Measurements from ENCODE around the gene P4HA3.

P4HA3 gene

GRCh38 chr11:74330075-74330858 lies 18.8 kb upstream of the P4HA3 start:
- H3K9me3 ChIP-seq (ENCODE audit: insufficient read depth, low read depth, low read length), result no peaks in the 10 kb centered on the region
- H3K9ac ChIP-seq (ENCODE audit: low read depth, low read length), result no peak overlapping the region

GRCh38 chr11:74327076-74327475 lies 15.6 kb upstream of the P4HA3 start:
- Histone ChIP-seq H3K9ac (ENCODE audit: low read depth, low read length) (no peak overlapping the region), H3K4me3 (ENCODE audit: low read length) (no peak overlapping the region), H3K36me3 (ENCODE audit: insufficient read depth, low read depth, low read length) (peaks cover 5% of the 10 kb centered on the region; the same call in 1 of the 2 replicates), H3K9me3 (ENCODE audit: insufficient read depth, low read depth, low read length) (no peaks in the 10 kb centered on the region), H3K4me1 (ENCODE audit: insufficient read depth, low read length) (no peaks in the 10 kb centered on the region), H3K27ac (ENCODE audit: low read length) (no peak overlapping the region), H3K27me3 (ENCODE audit: insufficient read depth, low read length) (no peaks in the 10 kb centered on the region)

More at GRCh38 chr11:74330075-74330858, 18.8 kb upstream of the P4HA3 start:
- H3K27me3 ChIP-seq (ENCODE audit: insufficient read depth, low read length), result no peaks in the 10 kb centered on the region
- peaks cover 5% of the 10 kb centered on the region; the same call in 1 of the 2 replicates for H3K36me3 ChIP-seq (ENCODE audit: insufficient read depth, low read depth, low read length)
- no peak overlapping the region for H3K27ac ChIP-seq (ENCODE audit: low read length)
- H3K4me1 ChIP-seq (ENCODE audit: insufficient read depth, low read length), result no peaks in the 10 kb centered on the region
- no peak overlapping the region for H3K4me3 ChIP-seq (ENCODE audit: low read length)

- H3K27me3 ChIP-seq (ENCODE audit: insufficient read depth, low read length), result no peaks in the 10 kb centered on the region
- H3K36me3 ChIP-seq (ENCODE audit: insufficient read depth, low read depth, low read length), result peaks cover 5% of the 10 kb centered on the region; the same call in 1 of the 2 replicates
- H3K9me3 ChIP-seq (ENCODE audit: insufficient read depth, low read depth, low read length), result no peaks in the 10 kb centered on the region
- no peaks in the 10 kb centered on the region for H3K4me1 ChIP-seq (ENCODE audit: insufficient read depth, low read length)
- no peak overlapping the region for H3K9ac ChIP-seq (ENCODE audit: low read depth, low read length)
- no peak overlapping the region for H3K27ac ChIP-seq (ENCODE audit: low read length)
- no peak overlapping the region for H3K4me3 ChIP-seq (ENCODE audit: low read length)
These were observed 15.2 kb upstream of the P4HA3 start for GRCh38 chr11:74326665-74327064.

- Histone ChIP-seq H3K36me3 (ENCODE audit: insufficient read depth, low read depth, low read length) (peaks cover 5% of the 10 kb centered on the region; the same call in 1 of the 2 replicates), H3K4me3 (ENCODE audit: low read length) (no peak overlapping the region), H3K27ac (ENCODE audit: low read length) (no peak overlapping the region), H3K9me3 (ENCODE audit: insufficient read depth, low read depth, low read length) (no peaks in the 10 kb centered on the region), H3K27me3 (ENCODE audit: insufficient read depth, low read length) (no peaks in the 10 kb centered on the region), H3K9ac (ENCODE audit: low read depth, low read length) (no peak overlapping the region), H3K4me1 (ENCODE audit: insufficient read depth, low read length) (no peaks in the 10 kb centered on the region)
These were observed 14.5 kb upstream of the P4HA3 start for GRCh38 chr11:74325649-74326645.

GRCh38 chr11:74322667-74323066 lies 11.2 kb upstream of the P4HA3 start:
- Histone ChIP-seq H3K27ac (ENCODE audit: low read length) (no peak overlapping the region), H3K4me3 (ENCODE audit: low read length) (no peak overlapping the region), H3K9me3 (ENCODE audit: insufficient read depth, low read depth, low read length) (no peaks in the 10 kb centered on the region), H3K4me1 (ENCODE audit: insufficient read depth, low read length) (no peaks in the 10 kb centered on the region), H3K9ac (ENCODE audit: low read depth, low read length) (no peak overlapping the region), H3K27me3 (ENCODE audit: insufficient read depth, low read length) (no peaks in the 10 kb centered on the region), H3K36me3 (ENCODE audit: insufficient read depth, low read depth, low read length) (no peaks in the 10 kb centered on the region)

- H3K9me3 ChIP-seq (ENCODE audit: insufficient read depth, low read depth, low read length), result peaks cover under 1% of the 10 kb centered on the region; the same call in 1 of the 2 replicates
- no peak overlapping the region for H3K9ac ChIP-seq (ENCODE audit: low read depth, low read length)
- H3K4me3 ChIP-seq (ENCODE audit: low read length), result no peak overlapping the region
- no peaks in the 10 kb centered on the region for H3K36me3 ChIP-seq (ENCODE audit: insufficient read depth, low read depth, low read length)
- no peaks in the 10 kb centered on the region for H3K27me3 ChIP-seq (ENCODE audit: insufficient read depth, low read length)
- no peaks in the 10 kb centered on the region for H3K4me1 ChIP-seq (ENCODE audit: insufficient read depth, low read length)
- no peak overlapping the region for H3K27ac ChIP-seq (ENCODE audit: low read length)
These were observed 10.2 kb upstream of the P4HA3 start for GRCh38 chr11:74321487-74322188.

- no peak overlapping the region for H3K4me3 ChIP-seq (ENCODE audit: low read length)
- no peaks in the 10 kb centered on the region for H3K4me1 ChIP-seq (ENCODE audit: insufficient read depth, low read length)
- peaks cover 4% of the 10 kb centered on the region; the same call in 1 of the 2 replicates for H3K9me3 ChIP-seq (ENCODE audit: insufficient read depth, low read depth, low read length)
- H3K27ac ChIP-seq (ENCODE audit: low read length), result no peak overlapping the region
- no peaks in the 10 kb centered on the region for H3K36me3 ChIP-seq (ENCODE audit: insufficient read depth, low read depth, low read length)
- H3K9ac ChIP-seq (ENCODE audit: low read depth, low read length), result no peak overlapping the region
- no peaks in the 10 kb centered on the region for H3K27me3 ChIP-seq (ENCODE audit: insufficient read depth, low read length)
These were observed 9.1 kb upstream of the P4HA3 start for GRCh38 chr11:74320538-74320937.

- no peak overlapping the region for H3K9ac ChIP-seq (ENCODE audit: low read depth, low read length)
- H3K36me3 ChIP-seq (ENCODE audit: insufficient read depth, low read depth, low read length), result no peaks in the 10 kb centered on the region
- no peaks in the 10 kb centered on the region for H3K4me1 ChIP-seq (ENCODE audit: insufficient read depth, low read length)
- no peak overlapping the region for H3K4me3 ChIP-seq (ENCODE audit: low read length)
- no peaks in the 10 kb centered on the region for H3K27me3 ChIP-seq (ENCODE audit: insufficient read depth, low read length)
- H3K9me3 ChIP-seq (ENCODE audit: insufficient read depth, low read depth, low read length), result peaks cover 4% of the 10 kb centered on the region; the same call in 1 of the 2 replicates
- no peak overlapping the region for H3K27ac ChIP-seq (ENCODE audit: low read length)
These were observed 7.8 kb upstream of the P4HA3 start for GRCh38 chr11:74319139-74319816.

- Histone ChIP-seq H3K4me1 (ENCODE audit: insufficient read depth, low read length) (no peaks in the 10 kb centered on the region), H3K27me3 (ENCODE audit: insufficient read depth, low read length) (peaks cover 7% of the 10 kb centered on the region), H3K36me3 (ENCODE audit: insufficient read depth, low read depth, low read length) (no peaks in the 10 kb centered on the region), H3K4me3 (ENCODE audit: low read length) (no peak overlapping the region), H3K9ac (ENCODE audit: low read depth, low read length) (no peak overlapping the region), H3K27ac (ENCODE audit: low read length) (no peak overlapping the region), H3K9me3 (ENCODE audit: insufficient read depth, low read depth, low read length) (peaks cover 4% of the 10 kb centered on the region; the same call in 1 of the 2 replicates)
These were observed 6.9 kb upstream of the P4HA3 start for GRCh38 chr11:74318241-74318932.

- H3K27me3 ChIP-seq (ENCODE audit: insufficient read depth, low read length), result peaks cover 21% of the 10 kb centered on the region
- H3K4me3 ChIP-seq (ENCODE audit: low read length), result no peak overlapping the region
- H3K9me3 ChIP-seq (ENCODE audit: insufficient read depth, low read depth, low read length), result peaks cover 4% of the 10 kb centered on the region; the same call in 1 of the 2 replicates
- H3K27ac ChIP-seq (ENCODE audit: low read length), result no peak overlapping the region
- H3K36me3 ChIP-seq (ENCODE audit: insufficient read depth, low read depth, low read length), result no peaks in the 10 kb centered on the region
- no peaks in the 10 kb centered on the region for H3K4me1 ChIP-seq (ENCODE audit: insufficient read depth, low read length)
- no peak overlapping the region for H3K9ac ChIP-seq (ENCODE audit: low read depth, low read length)
These were observed 5.5 kb upstream of the P4HA3 start for GRCh38 chr11:74316772-74317505.

All from iPS-20b (cell line).